Urothelium cell line (cell line): ENCODE data around the gene FOXP4.
A peak's percentile ranks its signal among the peaks of the same experiment; 100 is the strongest.

Experiments
- DNase-seq: peaks from one replicate; pipeline ENCODE4 v3.0.0; 2011; ENCODE audit warnings: low spot score, mixed read lengths
- FAIRE-seq: peaks from 2 replicates; lab custom pipeline; 2011; peaks lifted over from hg19 to GRCh38; lab: Jason Lieb, UNC

The FOXP4 gene

GRCh38 chr6:41582540-41582939, 36.4 kb downstream of the FOXP4 start:
- FAIRE-seq (no peak), DNase-seq (no peak)

- no peak for FAIRE-seq
Measured at GRCh38 chr6:41583565-41583964, 37.4 kb downstream of the FOXP4 start.

GRCh38 chr6:41584205-41584604, 38.0 kb downstream of the FOXP4 start:
- no peak for FAIRE-seq
- DNase-seq, result no peak

More at GRCh38 chr6:41583565-41583964, 37.4 kb downstream of the FOXP4 start:
- no peak for DNase-seq

GRCh38 chr6:41584668-41585205, 38.6 kb downstream of the FOXP4 start:
- FAIRE-seq (no peak), DNase-seq (no peak)

- no peak for FAIRE-seq
Measured at GRCh38 chr6:41585605-41586004, 39.4 kb downstream of the FOXP4 start.

GRCh38 chr6:41586252-41587007, 40.2 kb downstream of the FOXP4 start:
- DNase-seq (no peak), FAIRE-seq (no peak)

More at GRCh38 chr6:41585605-41586004, 39.4 kb downstream of the FOXP4 start:
- DNase-seq, result no peak

GRCh38 chr6:41587131-41587879, 41.1 kb downstream of the FOXP4 start:
- FAIRE-seq, result no peak
- no peak for DNase-seq

- DNase-seq (no peak), FAIRE-seq (no peak)
Measured at GRCh38 chr6:41588111-41588510, 41.9 kb downstream of the FOXP4 start.

- FAIRE-seq, result no peak
Measured at GRCh38 chr6:41589223-41589622, 43.0 kb downstream of the FOXP4 start.

GRCh38 chr6:41589636-41590622, 43.7 kb downstream of the FOXP4 start:
- FAIRE-seq, result no peak
- no peak for DNase-seq

More at GRCh38 chr6:41589223-41589622, 43.0 kb downstream of the FOXP4 start:
- DNase-seq, result no peak

- FAIRE-seq (no peak), DNase-seq (no peak)
Measured at GRCh38 chr6:41591122-41591521, 44.9 kb downstream of the FOXP4 start.

GRCh38 chr6:41591859-41592502, 45.8 kb downstream of the FOXP4 start:
- FAIRE-seq (no peak), DNase-seq (peak; percentile 84)

- DNase-seq (no peak), FAIRE-seq (no peak)
Measured at GRCh38 chr6:41593406-41593805, 47.2 kb downstream of the FOXP4 start.

GRCh38 chr6:41593839-41594238, 47.7 kb downstream of the FOXP4 start:
- DNase-seq, result no peak
- FAIRE-seq, result no peak

- DNase-seq, result no peak
- FAIRE-seq, result no peak
Measured at GRCh38 chr6:41594326-41594725, 48.1 kb downstream of the FOXP4 start.

GRCh38 chr6:41594766-41595165, 48.6 kb downstream of the FOXP4 start:
- FAIRE-seq, result peak; percentile 79
- no peak for DNase-seq

GRCh38 chr6:41595166-41595565, 49.0 kb downstream of the FOXP4 start:
- no peak for FAIRE-seq
- DNase-seq, result no peak

GRCh38 chr6:41596096-41596685, 50.0 kb downstream of the FOXP4 start:
- no peak for DNase-seq
- no peak for FAIRE-seq

GRCh38 chr6:41596807-41597206, 50.6 kb downstream of the FOXP4 start:
- DNase-seq (no peak), FAIRE-seq (no peak)
